ENCODE results near the gene PCDHA1. TPM values are rescaled to one million over a fixed set of nuclear protein-coding genes. Genes with fewer than 3 reads are reported as not detected.
A peak's percentile ranks its signal among the peaks of the same experiment; 100 is the strongest.

Gene PCDHA1
- total RNA-seq, 2 donors from 2014 or later: not detected

GRCh38 chr5:140988100-140988499 is 202.2 kb downstream of the PCDHA1 start:
- H3K4me3 ChIP-seq: no peak overlapping the region
- H3K4me1 ChIP-seq: no peaks in the 10 kb centered on the region
- no peak for DNase-seq
- ATAC-seq: no peak
- no peak overlapping the region for H3K27ac ChIP-seq
- 45 to 48% methylated on average over 5 of the region's 5 CpGs for WGBS, 2 donors
- intact Hi-C loops (cut with DNase I): no loop called here
- no peaks in the 10 kb centered on the region for H3K36me3 ChIP-seq (replicated peaks in 1 of 2; ENCODE audit: insufficient read depth in 1 of 2, low read depth in 2 of 2)
- no peaks in the 10 kb centered on the region for H3K9me3 ChIP-seq
- TF ChIP-seq POLR2A (IDR thresholded peaks at IDR 0.05) (no peak), CTCF (IDR thresholded peaks at IDR 0.05) (no peak)
- no peaks in the 10 kb centered on the region for H3K27me3 ChIP-seq

- intact Hi-C loops (cut with DNase I): no loop called here
- no peak overlapping the region for H3K4me3 ChIP-seq
- TF ChIP-seq POLR2A (IDR thresholded peaks at IDR 0.05) (no peak), CTCF (IDR thresholded peaks at IDR 0.05) (no peak)
- H3K9me3 ChIP-seq: no peaks in the 10 kb centered on the region
- no peaks in the 10 kb centered on the region for H3K27me3 ChIP-seq
- DNase-seq: no peak
- WGBS, 2 donors: 72 to 78% methylated on average over 5 of the region's 5 CpGs
- no peaks in the 10 kb centered on the region for H3K4me1 ChIP-seq
- H3K27ac ChIP-seq: no peak overlapping the region
- no peak for ATAC-seq
- no peaks in the 10 kb centered on the region for H3K36me3 ChIP-seq (replicated peaks in 1 of 2; ENCODE audit: insufficient read depth in 1 of 2, low read depth in 2 of 2)
Measured at GRCh38 chr5:140988608-140989007, 202.7 kb downstream of the PCDHA1 start.

GRCh38 chr5:140989254-140990020 is 203.5 kb downstream of the PCDHA1 start:
- intact Hi-C loops (cut with DNase I): no loop called here
- no peak overlapping the region for H3K27ac ChIP-seq

GRCh38 chr5:140992828-140993227 is 206.9 kb downstream of the PCDHA1 start:
- WGBS, 2 donors: 48 to 58% methylated on average over 2 of the region's 2 CpGs
- ATAC-seq (no peak), DNase-seq (no peak)
- Histone ChIP-seq H3K4me1 (no peaks in the 10 kb centered on the region), H3K4me3 (no peak overlapping the region), H3K36me3 (replicated peaks in 1 of 2; ENCODE audit: insufficient read depth in 1 of 2, low read depth in 2 of 2) (no peaks in the 10 kb centered on the region), H3K27ac (no peak overlapping the region), H3K9me3 (no peaks in the 10 kb centered on the region), H3K27me3 (no peaks in the 10 kb centered on the region)
- TF ChIP-seq POLR2A (IDR thresholded peaks at IDR 0.05) (no peak), CTCF (IDR thresholded peaks at IDR 0.05) (no peak)
- intact Hi-C loops (cut with DNase I): no loop called here

More at GRCh38 chr5:140989254-140990020, 203.5 kb downstream of the PCDHA1 start:
- 61 to 62% methylated on average over 7 of the region's 7 CpGs for WGBS, 2 donors
- H3K27me3 ChIP-seq: no peaks in the 10 kb centered on the region
- no peaks in the 10 kb centered on the region for H3K36me3 ChIP-seq (replicated peaks in 1 of 2; ENCODE audit: insufficient read depth in 1 of 2, low read depth in 2 of 2)
- no peak for TF ChIP-seq CTCF (IDR thresholded peaks at IDR 0.05)
- no peak for TF ChIP-seq POLR2A (IDR thresholded peaks at IDR 0.05)
- DNase-seq: no peak
- no peak for ATAC-seq
- no peaks in the 10 kb centered on the region for H3K9me3 ChIP-seq
- no peaks in the 10 kb centered on the region for H3K4me1 ChIP-seq
- no peak overlapping the region for H3K4me3 ChIP-seq

- Histone ChIP-seq H3K27ac (no peak overlapping the region), H3K36me3 (replicated peaks in 1 of 2; ENCODE audit: insufficient read depth in 1 of 2, low read depth in 2 of 2) (no peaks in the 10 kb centered on the region), H3K4me1 (no peaks in the 10 kb centered on the region), H3K4me3 (no peak overlapping the region), H3K27me3 (no peaks in the 10 kb centered on the region), H3K9me3 (no peaks in the 10 kb centered on the region)
- TF ChIP-seq CTCF (IDR thresholded peaks at IDR 0.05) (no peak), POLR2A (IDR thresholded peaks at IDR 0.05) (no peak)
- DNase-seq (peak in 2 of 4 donors; percentile 9 to 17), ATAC-seq (no peak)
- intact Hi-C loops (cut with DNase I): no loop called here
- whole genome bisulfite sequencing, 2 donors: 61 to 81% methylated on average over 1 of the region's 1 CpG
Measured at GRCh38 chr5:140996060-140996459, 210.1 kb downstream of the PCDHA1 start.

Measured in body of pancreas (tissue), 4 donors.